Stimulated activated CD4-positive, alpha-beta T cell treated with anti-CD3 and anti-CD28 coated beads, Interleukin-4, amount 100 ng/mL, for 24 hours (primary cell): ENCODE results near the gene OR51D1.

Experiments
- DNase-seq: peaks from one replicate; pipeline ENCODE4 v3.0.0-alpha.2; 2020

OR51D1 gene

GRCh38 chr11:4636962-4637661 is at the start of gene OR51D1:
OR51D1 (plus strand) TSS chr11:4637477; CDS start chr11:4639791, 2,314 bp downstream.
- peak; percentile 73 for DNase-seq

GRCh38 chr11:4589017-4589416 is 48.3 kb upstream of the OR51D1 start:
- DNase-seq = no peak

GRCh38 chr11:4593739-4594138 is 43.5 kb upstream of the OR51D1 start, which contains the start of gene OR52I1:
OR52I1 (plus strand) TSS chr11:4594039; CDS start chr11:4594039, 0 bp downstream.
- no peak for DNase-seq

- no peak for DNase-seq
These were observed 32.2 kb upstream of the OR51D1 start for GRCh38 chr11:4605057-4605456.

GRCh38 chr11:4606231-4607015 is 30.9 kb upstream of the OR51D1 start:
- no peak for DNase-seq

- no peak for DNase-seq
These were observed 30.2 kb upstream of the OR51D1 start for GRCh38 chr11:4607096-4607495.

- peak; percentile 96 for DNase-seq
These were observed 29.3 kb upstream of the OR51D1 start, which contains the start of gene TRIM68 for GRCh38 chr11:4607781-4608666. TRIM68 (minus strand) TSS chr11:4608231; CDS start chr11:4605504, 2,727 bp downstream.

GRCh38 chr11:4610258-4610935 is 26.9 kb upstream of the OR51D1 start:
- no peak for DNase-seq

GRCh38 chr11:4611986-4612385 is 25.3 kb upstream of the OR51D1 start:
- no peak for DNase-seq

GRCh38 chr11:4615856-4616444 is 21.3 kb upstream of the OR51D1 start:
- DNase-seq = no peak

GRCh38 chr11:4619514-4619913 is 17.8 kb upstream of the OR51D1 start:
- no peak for DNase-seq

GRCh38 chr11:4626207-4627099 is 10.8 kb upstream of the OR51D1 start:
- peak; percentile 51 for DNase-seq

- no peak for DNase-seq
These were observed 1.1 kb upstream of the OR51D1 start for GRCh38 chr11:4636136-4636535.

GRCh38 chr11:4637662-4638047 is 378 bp downstream of the OR51D1 start:
- DNase-seq = no peak

- no peak for DNase-seq
These were observed 2.7 kb downstream of the OR51D1 start for GRCh38 chr11:4639931-4640330.

GRCh38 chr11:4641501-4641900 is 4.2 kb downstream of the OR51D1 start:
- no peak for DNase-seq

- no peak for DNase-seq
These were observed 4.8 kb downstream of the OR51D1 start for GRCh38 chr11:4642043-4642442.

GRCh38 chr11:4643076-4643475 is 5.8 kb downstream of the OR51D1 start:
- DNase-seq = no peak

GRCh38 chr11:4643682-4644081 is 6.4 kb downstream of the OR51D1 start, which contains the start of gene OR51E1:
OR51E1 (plus strand) TSS chr11:4643982; CDS start chr11:4652527, 8,545 bp downstream.
- DNase-seq = no peak

- no peak for DNase-seq
These were observed 7.0 kb downstream of the OR51D1 start for GRCh38 chr11:4644233-4644632.

GRCh38 chr11:4645974-4646373 is 8.7 kb downstream of the OR51D1 start:
- no peak for DNase-seq
